Keratinocyte (primary cell): ENCODE measurements around the gene AARS2.

ENCODE experiments used
- EZH2 ChIP-seq: IDR thresholded peaks from one replicate; pipeline ENCODE4 v1.6.1; 2012; ENCODE audit warnings: inconsistent platforms, mild to moderate bottlenecking, low read length, moderate library complexity
- TF ChIP-seq, protein P1 (sequence below), 3 experiments: IDR thresholded peaks in 1 of 3; conservative IDR thresholded peaks in 1 of 3; optimal IDR thresholded peaks in 1 of 3; 2 replicates in 2 of 3; 3 replicates in 1 of 3; pipeline versions ENCODE3 to v1.5.1; 2011; ENCODE audit warnings: low read length in 3 of 3, mild to moderate bottlenecking in 3 of 3, moderate library complexity in 2 of 3, control low read depth in 1 of 3, inconsistent platforms in 1 of 3; ENCODE audit not compliant: insufficient read depth in 2 of 3; ENCODE audit errors: extremely low read depth in 1 of 3

DNA sequence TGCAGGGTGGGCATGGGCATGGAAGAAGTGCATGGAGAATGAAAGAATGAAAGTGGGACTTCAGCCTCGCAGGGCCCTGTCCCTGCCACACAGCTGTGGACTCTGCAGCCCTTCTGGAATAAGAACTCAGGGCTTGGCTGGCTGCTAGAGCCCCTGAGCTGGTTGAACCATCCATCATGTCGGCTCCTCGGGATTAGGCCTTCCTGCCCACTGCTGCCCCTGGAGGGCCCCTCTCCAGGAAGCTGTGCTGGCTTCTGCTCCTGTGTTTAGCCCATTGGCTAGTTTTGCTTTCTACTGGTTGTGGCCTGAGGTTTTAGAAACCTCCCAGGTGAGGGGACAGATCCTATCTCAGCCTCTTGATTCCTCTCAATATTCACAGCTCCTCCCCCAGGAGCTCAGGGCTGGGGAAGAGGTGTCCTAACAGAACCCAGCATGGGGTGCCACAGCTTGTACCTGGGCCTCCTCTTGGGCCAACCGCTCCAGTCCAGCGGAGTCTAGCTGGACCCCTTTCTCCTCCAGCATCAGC lies 7.9 kb downstream of the AARS2 start:
- TF ChIP-seq, protein P1, sequence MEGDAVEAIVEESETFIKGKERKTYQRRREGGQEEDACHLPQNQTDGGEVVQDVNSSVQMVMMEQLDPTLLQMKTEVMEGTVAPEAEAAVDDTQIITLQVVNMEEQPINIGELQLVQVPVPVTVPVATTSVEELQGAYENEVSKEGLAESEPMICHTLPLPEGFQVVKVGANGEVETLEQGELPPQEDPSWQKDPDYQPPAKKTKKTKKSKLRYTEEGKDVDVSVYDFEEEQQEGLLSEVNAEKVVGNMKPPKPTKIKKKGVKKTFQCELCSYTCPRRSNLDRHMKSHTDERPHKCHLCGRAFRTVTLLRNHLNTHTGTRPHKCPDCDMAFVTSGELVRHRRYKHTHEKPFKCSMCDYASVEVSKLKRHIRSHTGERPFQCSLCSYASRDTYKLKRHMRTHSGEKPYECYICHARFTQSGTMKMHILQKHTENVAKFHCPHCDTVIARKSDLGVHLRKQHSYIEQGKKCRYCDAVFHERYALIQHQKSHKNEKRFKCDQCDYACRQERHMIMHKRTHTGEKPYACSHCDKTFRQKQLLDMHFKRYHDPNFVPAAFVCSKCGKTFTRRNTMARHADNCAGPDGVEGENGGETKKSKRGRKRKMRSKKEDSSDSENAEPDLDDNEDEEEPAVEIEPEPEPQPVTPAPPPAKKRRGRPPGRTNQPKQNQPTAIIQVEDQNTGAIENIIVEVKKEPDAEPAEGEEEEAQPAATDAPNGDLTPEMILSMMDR (optimal IDR thresholded peaks at IDR 0.05 in 1 of 3, IDR thresholded peaks at IDR 0.05 in 1 of 3, conservative IDR thresholded peaks at IDR 0.05 in 1 of 3; ENCODE audit: extremely low read depth in 1 of 3, insufficient read depth in 2 of 3, low read length in 3 of 3): no peak
- no peak for TF ChIP-seq EZH2
